Bronchial epithelial cell (primary cell): ENCODE measurements around the gene TMPRSS3. TPM values are rescaled to one million over a fixed set of nuclear protein-coding genes. Genes with fewer than 3 reads are reported as not detected.

ENCODE experiments used
- DNase-seq: peaks from one replicate; pipeline ENCODE4 v3.0.0-alpha.2; 2010; ENCODE audit warnings: low read depth
- FAIRE-seq: peaks from 2 replicates; lab custom pipeline; 2011; peaks lifted over from hg19 to GRCh38; lab: Jason Lieb, UNC
- H3K27me3 ChIP-seq: 2 replicates; pipeline ENCODE4 v1.5.1; 2011; ENCODE audit warnings: low read length; ENCODE audit not compliant: control insufficient read depth, insufficient read depth
- H3K36me3 ChIP-seq: 2 replicates; pipeline ENCODE4 v1.5.1; 2011; ENCODE audit warnings: low read length; ENCODE audit not compliant: control insufficient read depth, insufficient read depth
- H3K4me3 ChIP-seq: 2 replicates; pipeline ENCODE4 v1.5.1; 2011; ENCODE audit warnings: mild to moderate bottlenecking, low read depth, low read length, control low read depth
- CTCF ChIP-seq: IDR thresholded peaks from 2 replicates; pipeline ENCODE4 v1.5.1; 2011; ENCODE audit warnings: mild to moderate bottlenecking, moderate library complexity, low read length, control low read depth, inconsistent platforms; ENCODE audit not compliant: insufficient read depth, severe bottlenecking
- total RNA-seq: library from RNA; depleted of rRNA; stranded (reverse); fragments of >200 nt; gene quantifications from 2 replicates; pipeline ENCODE4 v1.2.1, GENCODE V29; 2014

TMPRSS3 gene
- total RNA-seq, 1 donor from 2014 or later: under 0.01 TPM

GRCh38 chr21:42414928-42415769 is 19.3 kb upstream of the TMPRSS3 start:
- DNase-seq: peak; percentile 83
- no peak overlapping the region for H3K4me3 ChIP-seq
- H3K36me3 ChIP-seq: no peaks in the 10 kb centered on the region
- FAIRE-seq: no peak
- H3K27me3 ChIP-seq: peaks cover 4% of the 10 kb centered on the region
- TF ChIP-seq CTCF: no peak

- no peak for DNase-seq
- TF ChIP-seq CTCF: no peak
- no peak overlapping the region for H3K4me3 ChIP-seq
- H3K36me3 ChIP-seq: no peaks in the 10 kb centered on the region
- FAIRE-seq: no peak
- peaks cover 4% of the 10 kb centered on the region for H3K27me3 ChIP-seq
Measured at GRCh38 chr21:42414553-42414927, 18.7 kb upstream of the TMPRSS3 start.

- H3K27me3 ChIP-seq: peaks cover 6% of the 10 kb centered on the region
- no peak for DNase-seq
- no peak overlapping the region for H3K4me3 ChIP-seq
- no peaks in the 10 kb centered on the region for H3K36me3 ChIP-seq
- FAIRE-seq: no peak
- TF ChIP-seq CTCF: no peak
Measured at GRCh38 chr21:42414066-42414465, 18.2 kb upstream of the TMPRSS3 start.

GRCh38 chr21:42413500-42413899 is 17.6 kb upstream of the TMPRSS3 start:
- H3K4me3 ChIP-seq: no peak overlapping the region
- no peaks in the 10 kb centered on the region for H3K36me3 ChIP-seq
- DNase-seq: no peak
- no peak for TF ChIP-seq CTCF
- FAIRE-seq: no peak
- peaks cover 6% of the 10 kb centered on the region for H3K27me3 ChIP-seq

GRCh38 chr21:42413093-42413492 is 17.2 kb upstream of the TMPRSS3 start:
- Histone ChIP-seq H3K4me3 (no peak overlapping the region), H3K36me3 (no peaks in the 10 kb centered on the region), H3K27me3 (peaks cover 6% of the 10 kb centered on the region)
- FAIRE-seq: no peak
- no peak for TF ChIP-seq CTCF
- no peak for DNase-seq

GRCh38 chr21:42412636-42412933 is 16.7 kb upstream of the TMPRSS3 start:
- DNase-seq: no peak
- no peak overlapping the region for H3K4me3 ChIP-seq
- H3K27me3 ChIP-seq: peaks cover 6% of the 10 kb centered on the region
- H3K36me3 ChIP-seq: no peaks in the 10 kb centered on the region
- FAIRE-seq: no peak
- no peak for TF ChIP-seq CTCF
